Measurements from ENCODE around the gene ZFR2. TPM values are rescaled to one million over a fixed set of nuclear protein-coding genes. Genes with fewer than 3 reads are reported as not detected.

ZFR2 gene
- total RNA-seq, 2 donors from 2014 or later = 10.2 TPM; not detected in 1

- Histone ChIP-seq H3K9me3 (no peaks in the 10 kb centered on the region), H3K4me1 (replicated peaks) (no peaks in the 10 kb centered on the region), H3K4me3 (no peak overlapping the region), H3K27ac (no peak overlapping the region), H3K27me3 (replicated peaks; ENCODE audit: insufficient read depth) (no peaks in the 10 kb centered on the region), H3K36me3 (no peaks in the 10 kb centered on the region)
- no peak for TF ChIP-seq POLR2AphosphoS5 (IDR thresholded peaks at IDR 0.05)
- no peak for TF ChIP-seq CTCF (IDR thresholded peaks at IDR 0.05)
- no peak for TF ChIP-seq POLR2A (IDR thresholded peaks at IDR 0.05)
- intact Hi-C loops (cut with DNase I) = no loop called here
- 93% methylated on average over 1 of the region's 1 CpG for WGBS
- no peak for DNase-seq (ENCODE audit: low spot score)
Measured at GRCh38 chr19:3776479-3777040, 92.3 kb downstream of the ZFR2 start.

- TF ChIP-seq CTCF (IDR thresholded peaks at IDR 0.05) (no peak), POLR2AphosphoS5 (IDR thresholded peaks at IDR 0.05) (no peak), POLR2A (IDR thresholded peaks at IDR 0.05) (no peak)
- Histone ChIP-seq H3K27me3 (replicated peaks; ENCODE audit: insufficient read depth) (no peaks in the 10 kb centered on the region), H3K4me1 (replicated peaks) (no peaks in the 10 kb centered on the region), H3K9me3 (no peaks in the 10 kb centered on the region), H3K36me3 (no peaks in the 10 kb centered on the region), H3K4me3 (no peak overlapping the region), H3K27ac (no peak overlapping the region)
- 100% methylated on average over 4 of the region's 5 CpGs for WGBS
- DNase-seq (ENCODE audit: low spot score) = no peak
- intact Hi-C loops (cut with DNase I) = no loop called here
Measured at GRCh38 chr19:3775831-3776230, 93.0 kb downstream of the ZFR2 start.

- WGBS = 85% methylated on average over 2 of the region's 2 CpGs
- intact Hi-C loops (cut with DNase I) = no loop called here
- no peak overlapping the region for H3K4me3 ChIP-seq
- H3K4me1 ChIP-seq (replicated peaks) = no peaks in the 10 kb centered on the region
- TF ChIP-seq CTCF (IDR thresholded peaks at IDR 0.05) (no peak), POLR2AphosphoS5 (IDR thresholded peaks at IDR 0.05) (no peak), POLR2A (IDR thresholded peaks at IDR 0.05) (no peak)
- no peaks in the 10 kb centered on the region for H3K36me3 ChIP-seq
- H3K9me3 ChIP-seq = no peaks in the 10 kb centered on the region
- H3K27ac ChIP-seq = no peak overlapping the region
- no peaks in the 10 kb centered on the region for H3K27me3 ChIP-seq (replicated peaks; ENCODE audit: insufficient read depth)
- no peak for DNase-seq (ENCODE audit: low spot score)
Measured at GRCh38 chr19:3775374-3775711, 93.5 kb downstream of the ZFR2 start.

- TF ChIP-seq POLR2A (IDR thresholded peaks at IDR 0.05) = no peak
- no peak for TF ChIP-seq CTCF (IDR thresholded peaks at IDR 0.05)
- no peak for TF ChIP-seq POLR2AphosphoS5 (IDR thresholded peaks at IDR 0.05)
- no peak for DNase-seq (ENCODE audit: low spot score)
- H3K9me3 ChIP-seq = no peaks in the 10 kb centered on the region
- intact Hi-C loops (cut with DNase I) = no loop called here
- H3K4me1 ChIP-seq (replicated peaks) = no peaks in the 10 kb centered on the region
- no peaks in the 10 kb centered on the region for H3K27me3 ChIP-seq (replicated peaks; ENCODE audit: insufficient read depth)
- WGBS = 56% methylated on average over 25 of the region's 25 CpGs
- H3K27ac ChIP-seq = no peak overlapping the region
- no peak overlapping the region for H3K4me3 ChIP-seq
- H3K36me3 ChIP-seq = no peaks in the 10 kb centered on the region
Measured at GRCh38 chr19:3774621-3775373, 94.0 kb downstream of the ZFR2 start.
